Astrocyte of the spinal cord (primary cell): Measurements from ENCODE around the gene TMA7B.

Source experiments
- DNase-seq: peaks from one replicate; pipeline ENCODE4 v3.0.0; 2011; ENCODE audit warnings: low read depth, low spot score
- H3K4me3 ChIP-seq: 2 replicates; pipeline ENCODE4 v1.5.1; 2011; ENCODE audit warnings: low read depth, mild to moderate bottlenecking, low read length, moderate library complexity
- in situ Hi-C: cut with HindIII; loops from 2 replicates; pipeline ENCODE4 v1.10.0; 2017; ENCODE audit warnings: low sequenced_read_pairs
- TF ChIP-seq, protein P1 (sequence below): IDR thresholded peaks from 2 replicates; pipeline ENCODE4 v1.5.1; 2012; ENCODE audit warnings: low read depth, mild to moderate bottlenecking, low read length, inconsistent platforms

Gene TMA7B

GRCh38 chr22:39916496-39916895 is 43.7 kb upstream of the TMA7B start:
- in situ Hi-C loops = no loop called here
- H3K4me3 ChIP-seq = no peak overlapping the region
- TF ChIP-seq, protein P1, sequence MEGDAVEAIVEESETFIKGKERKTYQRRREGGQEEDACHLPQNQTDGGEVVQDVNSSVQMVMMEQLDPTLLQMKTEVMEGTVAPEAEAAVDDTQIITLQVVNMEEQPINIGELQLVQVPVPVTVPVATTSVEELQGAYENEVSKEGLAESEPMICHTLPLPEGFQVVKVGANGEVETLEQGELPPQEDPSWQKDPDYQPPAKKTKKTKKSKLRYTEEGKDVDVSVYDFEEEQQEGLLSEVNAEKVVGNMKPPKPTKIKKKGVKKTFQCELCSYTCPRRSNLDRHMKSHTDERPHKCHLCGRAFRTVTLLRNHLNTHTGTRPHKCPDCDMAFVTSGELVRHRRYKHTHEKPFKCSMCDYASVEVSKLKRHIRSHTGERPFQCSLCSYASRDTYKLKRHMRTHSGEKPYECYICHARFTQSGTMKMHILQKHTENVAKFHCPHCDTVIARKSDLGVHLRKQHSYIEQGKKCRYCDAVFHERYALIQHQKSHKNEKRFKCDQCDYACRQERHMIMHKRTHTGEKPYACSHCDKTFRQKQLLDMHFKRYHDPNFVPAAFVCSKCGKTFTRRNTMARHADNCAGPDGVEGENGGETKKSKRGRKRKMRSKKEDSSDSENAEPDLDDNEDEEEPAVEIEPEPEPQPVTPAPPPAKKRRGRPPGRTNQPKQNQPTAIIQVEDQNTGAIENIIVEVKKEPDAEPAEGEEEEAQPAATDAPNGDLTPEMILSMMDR = no peak
- no peak for DNase-seq

DNA sequence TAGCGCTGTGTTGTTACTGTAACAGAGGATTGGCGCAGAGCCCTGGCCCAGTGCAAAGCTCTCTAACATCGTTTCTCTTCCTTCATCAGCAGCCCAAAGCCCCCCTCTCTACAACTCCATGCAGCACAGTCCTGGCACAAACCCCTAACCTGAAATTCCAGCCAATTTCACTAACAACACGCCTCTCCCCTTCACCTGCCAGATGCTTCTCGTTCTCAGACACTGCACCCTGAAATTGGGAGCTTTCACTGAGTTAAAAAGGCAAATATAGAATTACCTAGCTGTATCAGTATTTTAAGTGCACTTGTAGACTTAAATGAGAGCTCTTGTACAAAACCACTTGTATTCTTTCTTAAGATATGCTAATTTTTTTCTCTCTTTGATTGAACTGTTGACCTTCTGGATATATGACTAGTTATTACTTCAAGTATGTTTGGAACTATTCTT is 43.0 kb upstream of the TMA7B start:
- in situ Hi-C loops = no loop called here
- DNase-seq = no peak
- TF ChIP-seq, protein P1 = no peak
- no peak overlapping the region for H3K4me3 ChIP-seq

DNA sequence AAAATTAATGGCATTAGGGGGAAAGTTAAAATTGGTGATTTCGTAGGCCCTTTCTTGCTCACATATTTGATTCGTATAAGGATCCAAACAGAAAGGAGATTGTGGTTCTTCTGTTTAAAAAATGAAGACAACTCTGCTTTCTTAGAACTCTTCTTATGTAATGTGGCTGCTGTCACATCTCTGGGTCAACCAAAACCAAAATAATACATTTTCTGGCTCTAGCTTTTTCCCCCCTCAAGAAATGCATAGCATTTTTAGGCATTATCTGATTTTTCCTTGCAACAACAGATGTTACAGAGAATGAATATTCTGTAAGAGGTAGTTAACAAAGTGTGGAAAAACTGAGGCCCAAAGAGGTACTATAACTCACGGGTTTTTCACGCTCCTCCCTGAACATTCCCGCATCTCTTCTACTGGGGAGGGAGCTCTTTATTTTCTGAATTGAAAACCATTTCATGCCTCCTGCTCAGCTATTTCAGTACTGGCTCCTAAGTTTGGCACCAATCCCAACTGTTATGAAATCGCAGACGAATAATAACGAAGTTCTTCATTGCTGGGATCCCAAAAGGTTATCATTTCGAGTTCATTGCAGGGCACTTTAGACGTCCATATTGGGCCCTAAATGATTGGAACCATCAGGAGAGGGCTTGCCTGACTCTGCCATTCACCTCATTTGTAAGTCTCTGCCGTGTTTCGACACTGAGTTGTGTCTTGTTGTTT is 42.3 kb upstream of the TMA7B start:
- TF ChIP-seq, protein P1 = no peak
- in situ Hi-C loops = no loop called here
- no peak for DNase-seq
- H3K4me3 ChIP-seq = no peak overlapping the region

DNA sequence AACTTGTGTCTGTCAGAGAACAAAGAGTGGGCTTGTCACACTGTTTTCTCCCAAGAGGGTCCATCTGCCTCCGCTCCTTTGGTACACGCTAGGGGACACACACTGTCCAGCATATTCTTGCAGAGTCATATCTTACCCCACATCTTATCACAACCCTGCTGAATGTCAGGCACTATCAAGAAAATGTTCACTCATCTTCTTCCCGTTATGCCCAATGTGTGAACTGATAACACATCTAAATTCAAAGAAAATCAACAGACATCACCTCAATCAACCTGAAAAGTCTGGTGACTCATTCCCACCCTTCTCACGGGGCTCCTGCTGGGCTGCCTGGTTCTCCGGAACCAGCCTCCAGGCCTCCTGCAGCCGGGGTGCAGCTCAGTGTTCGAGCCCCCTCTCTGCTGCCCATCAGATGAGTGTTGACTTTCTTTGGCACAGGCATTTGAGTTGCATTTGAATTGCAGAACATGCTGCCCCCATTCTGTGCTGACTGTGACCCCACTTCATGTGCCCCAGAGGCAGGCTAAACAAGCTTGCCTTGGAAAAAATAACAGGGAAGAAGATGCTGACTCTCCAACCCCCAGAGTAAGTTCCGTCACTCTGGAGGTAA is 40.0 kb upstream of the TMA7B start:
- no peak for DNase-seq
- TF ChIP-seq, protein P1 = no peak
- no peak overlapping the region for H3K4me3 ChIP-seq
- in situ Hi-C loops = no loop called here

- TF ChIP-seq, protein P1 = no peak
- no peak for DNase-seq
- in situ Hi-C loops = no loop called here
- H3K4me3 ChIP-seq = no peak overlapping the region
Observed at GRCh38 chr22:39923696-39924095, 36.5 kb upstream of the TMA7B start.

DNA sequence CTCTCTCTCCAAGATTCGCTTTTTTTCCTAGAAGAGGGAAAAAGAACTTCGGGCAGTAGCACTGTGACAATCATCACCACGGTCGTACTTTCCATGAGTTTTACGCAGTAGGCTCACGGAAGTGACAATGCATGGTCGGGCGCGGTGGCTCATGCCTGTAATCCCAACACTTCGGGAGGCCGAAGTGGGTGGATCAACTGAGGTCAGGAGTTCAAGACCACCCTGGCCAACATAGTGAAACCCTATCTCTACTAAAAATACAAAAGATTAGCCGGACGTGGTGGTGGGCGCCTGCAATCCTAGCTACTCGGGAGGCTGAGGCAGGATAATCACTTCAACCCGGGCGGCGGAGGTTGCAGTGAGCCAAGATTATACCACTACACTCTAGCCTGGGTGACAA is 35.9 kb upstream of the TMA7B start:
- DNase-seq = no peak
- in situ Hi-C loops = no loop called here
- no peak overlapping the region for H3K4me3 ChIP-seq
- TF ChIP-seq, protein P1 = no peak
